Measurements from ENCODE around the gene ZC3H18. TPM values are rescaled to one million over a fixed set of nuclear protein-coding genes. Genes with fewer than 3 reads are reported as not detected.

Gene ZC3H18
- total and polyA plus RNA-seq, 2 donors (not counting 1 experiment from before 2014, with no cell fraction given): 7.9 to 9.4 TPM

DNA sequence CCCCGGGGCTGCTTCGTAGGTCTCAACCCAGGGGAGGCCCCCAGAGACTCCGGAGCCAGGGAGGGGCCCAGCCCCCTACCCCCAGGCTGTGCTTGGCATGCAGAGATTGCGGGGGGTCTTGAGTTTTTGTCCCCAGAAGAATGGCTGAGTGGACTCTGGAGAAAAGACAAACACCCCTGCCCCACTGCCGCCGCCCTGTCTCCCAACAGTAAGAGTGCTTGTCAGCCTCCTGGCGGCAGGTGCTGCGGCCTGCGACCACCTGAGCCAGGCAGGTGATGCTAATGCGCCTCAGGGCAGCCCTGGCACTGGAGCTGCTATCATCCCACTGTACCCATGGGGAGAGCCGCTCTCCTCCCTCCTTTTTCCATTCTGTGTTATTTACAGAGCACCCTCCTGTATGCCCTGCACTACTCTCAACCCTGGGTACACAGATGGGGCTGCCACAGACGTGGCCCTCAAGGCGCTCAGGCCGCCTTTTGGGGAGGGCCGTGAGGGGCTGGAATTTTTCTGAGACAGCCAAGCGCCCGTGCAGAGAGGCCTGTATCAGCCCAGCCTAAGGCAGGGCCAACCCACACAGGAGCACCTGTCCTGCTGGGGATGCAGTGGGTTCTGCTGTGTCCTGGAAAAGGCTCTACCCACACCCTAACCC, 65.6 kb downstream of the ZC3H18 start:
- Histone ChIP-seq H3K36me3 (ENCODE audit: control insufficient read depth, insufficient read depth, low read length) (peaks cover 8% of the 10 kb centered on the region), H3K9ac (ENCODE audit: insufficient read depth, low read length) (no peak overlapping the region), H3K9me3 (ENCODE audit: control insufficient read depth, insufficient read depth, low read depth, low read length) (no peaks in the 10 kb centered on the region), H3K79me2 (ENCODE audit: control insufficient read depth, insufficient read depth, low read length) (no peaks in the 10 kb centered on the region), H3K4me2 (ENCODE audit: extremely low read depth, insufficient read depth, low read length) (no peak overlapping the region), H2AFZ (ENCODE audit: low read length) (no peak overlapping the region), H3K4me3 (replicated peaks in 1 of 4; ENCODE audit: control extremely low read depth in 1 of 4, insufficient read depth in 1 of 4, low read depth in 3 of 4, low read length in 4 of 4) (no peak overlapping the region), H3K27me3 (ENCODE audit: control insufficient read depth, insufficient read depth, low read length) (peaks cover 22% of the 10 kb centered on the region), H3K27ac (ENCODE audit: insufficient read depth, low read length) (no peak overlapping the region), H4K20me1 (ENCODE audit: control insufficient read depth, extremely low read depth, insufficient read depth, low read length) (no peaks in the 10 kb centered on the region), H3K4me1 (ENCODE audit: control insufficient read depth, extremely low read depth, insufficient read depth, low read length) (peaks cover 2% of the 10 kb centered on the region)
- DNase-seq (ENCODE audit: low read depth in 2 of 2): no peak
- no peak for TF ChIP-seq EZH2 (IDR thresholded peaks at IDR 0.05; ENCODE audit: low read length, missing control alignments)
- TF ChIP-seq, protein P1, sequence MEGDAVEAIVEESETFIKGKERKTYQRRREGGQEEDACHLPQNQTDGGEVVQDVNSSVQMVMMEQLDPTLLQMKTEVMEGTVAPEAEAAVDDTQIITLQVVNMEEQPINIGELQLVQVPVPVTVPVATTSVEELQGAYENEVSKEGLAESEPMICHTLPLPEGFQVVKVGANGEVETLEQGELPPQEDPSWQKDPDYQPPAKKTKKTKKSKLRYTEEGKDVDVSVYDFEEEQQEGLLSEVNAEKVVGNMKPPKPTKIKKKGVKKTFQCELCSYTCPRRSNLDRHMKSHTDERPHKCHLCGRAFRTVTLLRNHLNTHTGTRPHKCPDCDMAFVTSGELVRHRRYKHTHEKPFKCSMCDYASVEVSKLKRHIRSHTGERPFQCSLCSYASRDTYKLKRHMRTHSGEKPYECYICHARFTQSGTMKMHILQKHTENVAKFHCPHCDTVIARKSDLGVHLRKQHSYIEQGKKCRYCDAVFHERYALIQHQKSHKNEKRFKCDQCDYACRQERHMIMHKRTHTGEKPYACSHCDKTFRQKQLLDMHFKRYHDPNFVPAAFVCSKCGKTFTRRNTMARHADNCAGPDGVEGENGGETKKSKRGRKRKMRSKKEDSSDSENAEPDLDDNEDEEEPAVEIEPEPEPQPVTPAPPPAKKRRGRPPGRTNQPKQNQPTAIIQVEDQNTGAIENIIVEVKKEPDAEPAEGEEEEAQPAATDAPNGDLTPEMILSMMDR (conservative IDR thresholded peaks at IDR 0.05 in 1 of 2, IDR thresholded peaks at IDR 0.05 in 1 of 2; ENCODE audit: low read depth in 1 of 2, low read length in 2 of 2): no peak

DNA sequence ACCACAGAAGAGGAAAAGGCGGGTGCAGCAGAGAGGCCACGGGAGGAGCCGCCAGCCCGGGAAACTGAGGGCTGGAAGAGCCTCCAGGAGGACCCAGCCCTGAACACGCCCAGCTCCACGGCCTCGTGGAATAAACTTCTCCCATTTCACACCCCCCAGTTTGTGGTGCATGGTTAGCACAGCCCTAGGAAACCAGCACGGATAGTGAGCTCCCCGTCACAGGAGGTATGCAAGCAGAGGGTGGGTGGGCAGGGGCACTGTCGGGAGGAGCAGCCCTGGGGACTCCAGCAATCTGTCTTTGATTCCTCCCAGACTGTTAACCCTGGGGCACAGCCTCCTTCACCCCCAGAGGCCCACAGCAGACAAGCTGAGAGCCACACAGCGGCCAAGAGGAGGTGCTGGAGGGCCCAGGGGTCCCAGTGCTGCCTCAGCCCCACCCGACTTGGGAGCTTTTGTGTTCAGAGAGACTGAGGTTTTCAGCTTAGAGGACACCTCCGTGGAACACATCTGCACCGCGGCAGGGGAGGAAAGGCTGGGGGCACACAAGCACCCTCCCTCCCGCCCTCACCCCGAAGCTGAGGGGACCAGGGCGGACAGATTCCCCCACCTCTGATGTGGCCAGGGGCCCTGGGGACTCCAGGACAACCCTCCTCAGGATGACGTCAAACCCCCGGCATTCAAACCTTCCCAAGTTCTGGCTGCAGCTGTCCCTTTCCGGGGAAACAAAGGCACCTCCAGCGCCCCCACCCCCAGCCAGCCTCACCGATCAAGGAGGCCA, 66.5 kb downstream of the ZC3H18 start:
- H4K20me1 ChIP-seq (ENCODE audit: control insufficient read depth, extremely low read depth, insufficient read depth, low read length): no peaks in the 10 kb centered on the region
- H3K9ac ChIP-seq (ENCODE audit: insufficient read depth, low read length): no peak overlapping the region
- peaks cover 2% of the 10 kb centered on the region for H3K4me1 ChIP-seq (ENCODE audit: control insufficient read depth, extremely low read depth, insufficient read depth, low read length)
- DNase-seq (ENCODE audit: low read depth in 2 of 2): no peak
- no peak overlapping the region for H3K27ac ChIP-seq (ENCODE audit: insufficient read depth, low read length)
- H3K27me3 ChIP-seq (ENCODE audit: control insufficient read depth, insufficient read depth, low read length): peaks cover 22% of the 10 kb centered on the region
- H3K9me3 ChIP-seq (ENCODE audit: control insufficient read depth, insufficient read depth, low read depth, low read length): no peaks in the 10 kb centered on the region
- no peak for TF ChIP-seq EZH2 (IDR thresholded peaks at IDR 0.05; ENCODE audit: low read length, missing control alignments)
- TF ChIP-seq, protein P1 (conservative IDR thresholded peaks at IDR 0.05 in 1 of 2, IDR thresholded peaks at IDR 0.05 in 1 of 2; ENCODE audit: low read depth in 1 of 2, low read length in 2 of 2): no peak
- H3K4me3 ChIP-seq (replicated peaks in 1 of 4; ENCODE audit: control extremely low read depth in 1 of 4, insufficient read depth in 1 of 4, low read depth in 3 of 4, low read length in 4 of 4): no peak overlapping the region
- H3K36me3 ChIP-seq (ENCODE audit: control insufficient read depth, insufficient read depth, low read length): peaks cover 6% of the 10 kb centered on the region
- H3K4me2 ChIP-seq (ENCODE audit: extremely low read depth, insufficient read depth, low read length): no peak overlapping the region
- no peak overlapping the region for H2AFZ ChIP-seq (ENCODE audit: low read length)
- no peaks in the 10 kb centered on the region for H3K79me2 ChIP-seq (ENCODE audit: control insufficient read depth, insufficient read depth, low read length)

GRCh38 chr16:88638323-88639230, 68.4 kb downstream of the ZC3H18 start, which contains the start of gene IL17C:
Gene IL17C (plus strand): TSS chr16:88638572. CDS start chr16:88638642, 70 bp downstream.
- H3K4me2 ChIP-seq (ENCODE audit: extremely low read depth, insufficient read depth, low read length): no peak within 1 kb of the TSS
- peaks cover 2% of the 10 kb centered on the region for H3K4me1 ChIP-seq (ENCODE audit: control insufficient read depth, extremely low read depth, insufficient read depth, low read length)
- TF ChIP-seq, protein P1 (conservative IDR thresholded peaks at IDR 0.05 in 1 of 2, IDR thresholded peaks at IDR 0.05 in 1 of 2; ENCODE audit: low read depth in 1 of 2, low read length in 2 of 2): no peak
- no peak for TF ChIP-seq EZH2 (IDR thresholded peaks at IDR 0.05; ENCODE audit: low read length, missing control alignments)
- H3K9ac ChIP-seq (ENCODE audit: insufficient read depth, low read length): no peak within 1 kb of the TSS
- H3K79me2 ChIP-seq (ENCODE audit: control insufficient read depth, insufficient read depth, low read length): no peaks in the 10 kb centered on the region
- H3K27me3 ChIP-seq (ENCODE audit: control insufficient read depth, insufficient read depth, low read length): peaks cover 22% of the 10 kb centered on the region
- no peak for DNase-seq (ENCODE audit: low read depth in 2 of 2)
- H3K27ac ChIP-seq (ENCODE audit: insufficient read depth, low read length): no peak within 1 kb of the TSS
- no peaks in the 10 kb centered on the region for H3K36me3 ChIP-seq (ENCODE audit: control insufficient read depth, insufficient read depth, low read length)
- no peak within 1 kb of the TSS for H2AFZ ChIP-seq (ENCODE audit: low read length)
- H3K9me3 ChIP-seq (ENCODE audit: control insufficient read depth, insufficient read depth, low read depth, low read length): no peaks in the 10 kb centered on the region
- no peak within 1 kb of the TSS for H3K4me3 ChIP-seq (replicated peaks in 1 of 4; ENCODE audit: control extremely low read depth in 1 of 4, insufficient read depth in 1 of 4, low read depth in 3 of 4, low read length in 4 of 4)
- no peaks in the 10 kb centered on the region for H4K20me1 ChIP-seq (ENCODE audit: control insufficient read depth, extremely low read depth, insufficient read depth, low read length)
